Activated naive CD8-positive, alpha-beta T cell (primary cell): ENCODE data around the gene LRRFIP2.

Experiments
- H3K27ac Mint-ChIP-seq: one replicate; pipeline ENCODE4 v1.8.0; 2021; ENCODE audit warnings: mixed read lengths
- H3K27me3 Mint-ChIP-seq: one replicate; pipeline ENCODE4 v1.8.0; 2021; ENCODE audit warnings: mixed read lengths
- H3K36me3 Mint-ChIP-seq: one replicate; pipeline ENCODE4 v1.8.0; 2021; ENCODE audit warnings: mixed read lengths
- H3K4me1 Mint-ChIP-seq: one replicate; pipeline ENCODE4 v1.8.0; 2021; ENCODE audit warnings: low read depth, mixed read lengths
- H3K4me3 Mint-ChIP-seq: one replicate; pipeline ENCODE4 v1.8.0; 2021; ENCODE audit warnings: mild to moderate bottlenecking, mixed read lengths
- H3K9me3 Mint-ChIP-seq: one replicate; pipeline ENCODE4 v1.8.0; 2021; ENCODE audit warnings: low read depth, mixed read lengths

The LRRFIP2 gene

DNA sequence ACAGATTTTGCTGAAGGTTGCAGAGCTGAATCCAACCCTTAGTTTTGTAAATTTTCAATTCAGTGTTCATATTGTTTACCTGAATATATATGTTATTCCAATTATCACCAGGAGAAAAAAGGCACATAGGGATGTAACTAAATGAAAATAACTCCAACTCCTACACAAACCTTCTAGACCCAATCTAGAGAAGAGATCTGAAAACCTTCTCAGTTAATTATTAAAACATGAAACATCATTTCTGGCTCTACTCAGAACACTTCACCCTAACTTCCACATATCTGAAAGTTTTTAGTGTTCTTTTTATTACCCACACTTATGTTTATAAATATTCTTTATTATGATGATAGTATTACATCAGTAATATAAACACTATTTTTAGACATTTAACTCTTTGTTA lies 76.6 kb downstream of the LRRFIP2 start:
- no peaks in the 10 kb centered on the region for H3K27me3 Mint-ChIP-seq
- H3K9me3 Mint-ChIP-seq = no peaks in the 10 kb centered on the region
- H3K4me3 Mint-ChIP-seq = no peak overlapping the region
- H3K36me3 Mint-ChIP-seq = peaks cover 10% of the 10 kb centered on the region
- H3K4me1 Mint-ChIP-seq = no peaks in the 10 kb centered on the region
- H3K27ac Mint-ChIP-seq = no peak overlapping the region

- Mint-ChIP-seq H3K9me3 (no peaks in the 10 kb centered on the region), H3K36me3 (peaks cover 7% of the 10 kb centered on the region), H3K4me3 (no peak overlapping the region), H3K27ac (no peak overlapping the region), H3K4me1 (no peaks in the 10 kb centered on the region), H3K27me3 (no peaks in the 10 kb centered on the region)
These were observed 77.4 kb downstream of the LRRFIP2 start for GRCh38 chr3:37096975-37097374.

GRCh38 chr3:37096288-37096687 lies 78.1 kb downstream of the LRRFIP2 start:
- Mint-ChIP-seq H3K36me3 (peaks cover 6% of the 10 kb centered on the region), H3K4me3 (no peak overlapping the region), H3K4me1 (no peaks in the 10 kb centered on the region), H3K27ac (no peak overlapping the region), H3K27me3 (no peaks in the 10 kb centered on the region), H3K9me3 (no peaks in the 10 kb centered on the region)

DNA sequence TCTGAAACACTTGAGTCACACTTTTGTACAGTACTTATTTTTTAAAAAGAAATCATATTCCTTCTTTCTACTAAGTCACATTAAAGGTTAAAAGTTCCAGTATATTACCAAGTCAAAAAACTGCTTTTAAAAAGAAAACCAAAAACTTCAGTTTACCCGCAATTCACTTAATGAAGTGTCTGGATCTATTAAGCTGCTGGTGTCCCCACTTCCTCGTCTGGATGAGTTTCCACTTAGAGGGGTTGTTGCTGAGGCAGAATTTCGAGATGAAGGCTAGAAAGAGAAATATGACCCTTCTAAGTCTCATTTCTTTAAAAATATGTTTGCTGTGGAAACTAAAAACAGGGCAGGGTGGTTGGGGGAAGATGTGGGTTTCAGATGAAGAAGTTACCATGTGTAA lies 79.7 kb downstream of the LRRFIP2 start:
- H3K36me3 Mint-ChIP-seq = peaks cover 6% of the 10 kb centered on the region
- no peak overlapping the region for H3K27ac Mint-ChIP-seq
- H3K4me3 Mint-ChIP-seq = no peak overlapping the region
- H3K9me3 Mint-ChIP-seq = no peaks in the 10 kb centered on the region
- H3K27me3 Mint-ChIP-seq = no peaks in the 10 kb centered on the region
- H3K4me1 Mint-ChIP-seq = no peaks in the 10 kb centered on the region

DNA sequence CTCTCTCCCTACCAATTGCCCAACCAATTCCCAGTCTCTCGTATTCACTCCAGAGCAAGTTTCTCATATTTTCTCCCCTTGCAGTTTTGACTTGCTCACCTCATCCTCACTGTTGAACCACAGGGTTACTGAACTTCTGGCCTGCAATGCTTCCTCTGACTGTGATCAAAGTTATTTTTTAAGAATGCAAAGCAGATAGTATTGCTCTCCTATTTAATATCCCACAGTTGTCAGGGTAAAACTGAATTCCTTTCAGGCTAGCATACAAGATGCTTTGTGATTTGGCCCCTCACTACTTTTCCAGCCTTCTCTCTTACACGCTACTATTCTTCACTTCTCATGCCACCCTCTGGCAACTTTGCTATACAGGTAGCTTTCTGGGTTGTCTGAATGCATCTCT lies 80.9 kb downstream of the LRRFIP2 start:
- Mint-ChIP-seq H3K4me3 (no peak overlapping the region), H3K9me3 (no peaks in the 10 kb centered on the region), H3K36me3 (peaks cover 9% of the 10 kb centered on the region), H3K27ac (no peak overlapping the region), H3K4me1 (no peaks in the 10 kb centered on the region), H3K27me3 (no peaks in the 10 kb centered on the region)

DNA sequence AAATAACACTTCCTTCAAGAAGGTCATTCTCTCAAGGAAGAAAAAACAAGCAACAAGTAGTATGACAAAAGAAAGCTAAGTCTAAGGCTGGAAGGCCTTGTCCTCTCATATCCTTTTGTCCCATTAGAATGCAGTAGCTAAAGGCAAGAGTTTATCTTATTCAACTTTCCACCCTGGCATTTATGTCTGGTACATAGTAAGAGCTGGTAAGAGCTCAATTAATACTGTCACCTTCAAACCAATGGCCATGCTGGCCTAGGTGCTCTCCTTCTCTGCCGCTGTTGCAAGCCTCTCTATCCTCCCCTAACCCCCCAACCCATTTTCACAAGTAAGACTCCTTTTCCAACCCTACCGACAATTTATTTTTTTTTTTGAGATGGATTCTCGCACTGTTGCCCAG lies 81.9 kb downstream of the LRRFIP2 start:
- H3K36me3 Mint-ChIP-seq = peaks cover 9% of the 10 kb centered on the region

GRCh38 chr3:37087870-37088269 lies 86.5 kb downstream of the LRRFIP2 start:
- H3K27me3 Mint-ChIP-seq = no peaks in the 10 kb centered on the region
- peaks cover 8% of the 10 kb centered on the region for H3K36me3 Mint-ChIP-seq
- H3K9me3 Mint-ChIP-seq = no peaks in the 10 kb centered on the region
- no peak overlapping the region for H3K4me3 Mint-ChIP-seq
- no peaks in the 10 kb centered on the region for H3K4me1 Mint-ChIP-seq
- no peak overlapping the region for H3K27ac Mint-ChIP-seq

More for the DNA sequence above, 81.9 kb downstream of the LRRFIP2 start:
- Mint-ChIP-seq H3K27me3 (no peaks in the 10 kb centered on the region), H3K9me3 (no peaks in the 10 kb centered on the region), H3K4me1 (no peaks in the 10 kb centered on the region), H3K4me3 (no peak overlapping the region), H3K27ac (no peak overlapping the region)

DNA sequence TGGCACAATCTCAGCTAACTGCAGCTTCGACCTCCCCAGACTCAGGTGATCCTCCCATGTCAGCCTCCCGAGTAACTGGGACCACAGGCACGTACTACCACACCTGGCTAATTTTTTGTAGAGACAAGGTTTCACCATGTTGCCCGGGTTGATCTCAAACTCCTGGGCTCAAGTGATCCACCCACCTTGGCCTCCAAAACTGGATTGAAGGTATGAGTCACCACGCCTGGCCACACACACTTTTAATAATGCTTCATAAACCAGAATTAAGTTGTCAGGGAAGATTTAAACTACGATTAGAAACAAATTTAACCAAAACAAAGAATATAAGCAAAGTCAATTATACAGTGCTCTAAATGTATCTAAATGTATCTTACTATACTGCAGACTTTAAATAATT lies 87.5 kb downstream of the LRRFIP2 start:
- H3K27me3 Mint-ChIP-seq = no peaks in the 10 kb centered on the region
- H3K4me3 Mint-ChIP-seq = no peak overlapping the region
- H3K4me1 Mint-ChIP-seq = no peaks in the 10 kb centered on the region
- peaks cover 8% of the 10 kb centered on the region for H3K36me3 Mint-ChIP-seq
- no peak overlapping the region for H3K27ac Mint-ChIP-seq
- H3K9me3 Mint-ChIP-seq = no peaks in the 10 kb centered on the region

DNA sequence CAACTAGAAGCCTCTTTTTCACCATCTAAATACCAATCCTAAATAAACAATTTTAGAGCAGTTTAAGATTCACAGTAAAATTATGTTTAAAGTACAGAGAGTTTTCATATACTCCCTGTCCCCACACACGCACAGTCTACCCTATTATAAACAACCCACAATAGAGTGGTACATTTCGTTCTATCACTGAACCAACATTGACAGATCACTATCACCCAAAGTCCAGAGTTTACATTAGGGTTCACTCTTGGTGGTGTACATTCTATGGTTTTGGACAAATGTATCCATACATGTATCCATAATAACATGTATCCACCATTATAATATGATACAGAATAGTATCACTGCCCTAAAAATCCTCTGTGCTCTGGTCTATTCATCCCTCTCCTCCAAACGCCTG lies 92.1 kb downstream of the LRRFIP2 start:
- H3K27ac Mint-ChIP-seq = no peak overlapping the region

DNA sequence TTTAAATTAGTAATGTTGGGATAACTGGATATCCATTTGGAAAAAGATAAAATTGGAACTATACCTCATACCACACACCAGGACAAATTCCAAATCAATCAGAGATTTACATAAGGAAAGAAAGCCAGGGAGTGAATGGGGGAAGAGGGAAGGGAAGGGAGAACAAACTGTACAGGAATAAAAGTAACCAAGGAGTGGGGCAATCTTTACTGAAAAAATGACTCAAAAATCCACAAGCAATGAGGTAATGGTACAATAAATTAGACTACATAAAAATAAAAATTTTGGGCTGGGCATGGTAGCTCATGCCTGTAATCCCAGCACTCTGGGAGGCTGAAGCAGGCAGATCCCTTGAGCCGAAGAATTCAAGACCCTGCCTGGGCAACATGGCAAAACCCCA lies 98.4 kb downstream of the LRRFIP2 start:
- Mint-ChIP-seq H3K27me3 (no peaks in the 10 kb centered on the region), H3K4me1 (peaks cover 17% of the 10 kb centered on the region), H3K27ac (no peak overlapping the region), H3K9me3 (no peaks in the 10 kb centered on the region), H3K36me3 (peaks cover 27% of the 10 kb centered on the region), H3K4me3 (no peak overlapping the region)

More for the DNA sequence above, 92.1 kb downstream of the LRRFIP2 start:
- no peaks in the 10 kb centered on the region for H3K4me1 Mint-ChIP-seq
- no peak overlapping the region for H3K4me3 Mint-ChIP-seq
- no peaks in the 10 kb centered on the region for H3K27me3 Mint-ChIP-seq
- no peaks in the 10 kb centered on the region for H3K9me3 Mint-ChIP-seq
- peaks cover 14% of the 10 kb centered on the region for H3K36me3 Mint-ChIP-seq

DNA sequence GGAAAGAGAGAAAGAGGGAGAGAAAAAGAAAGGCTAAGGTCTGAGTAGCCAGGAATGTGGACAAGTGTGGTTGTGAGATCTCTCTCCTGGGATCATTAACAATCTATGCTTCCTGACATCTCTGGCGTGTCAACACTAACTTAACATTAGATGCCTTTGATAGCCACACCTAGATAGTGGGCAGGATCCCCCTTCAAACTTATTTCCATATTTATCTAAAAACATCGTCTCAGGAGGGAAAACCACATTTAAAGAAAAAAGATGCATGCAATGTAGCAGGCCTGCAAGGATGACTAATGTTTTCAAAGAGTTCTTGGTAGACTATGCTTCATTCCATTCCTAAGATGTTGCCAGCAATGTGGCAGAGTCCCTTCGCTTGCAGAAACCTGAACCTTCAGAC lies 100.2 kb downstream of the LRRFIP2 start:
- no peak overlapping the region for H3K4me3 Mint-ChIP-seq
- H3K36me3 Mint-ChIP-seq = peaks cover 25% of the 10 kb centered on the region
- H3K9me3 Mint-ChIP-seq = no peaks in the 10 kb centered on the region
- H3K4me1 Mint-ChIP-seq = peaks cover 17% of the 10 kb centered on the region
- no peak overlapping the region for H3K27ac Mint-ChIP-seq
- H3K27me3 Mint-ChIP-seq = no peaks in the 10 kb centered on the region

DNA sequence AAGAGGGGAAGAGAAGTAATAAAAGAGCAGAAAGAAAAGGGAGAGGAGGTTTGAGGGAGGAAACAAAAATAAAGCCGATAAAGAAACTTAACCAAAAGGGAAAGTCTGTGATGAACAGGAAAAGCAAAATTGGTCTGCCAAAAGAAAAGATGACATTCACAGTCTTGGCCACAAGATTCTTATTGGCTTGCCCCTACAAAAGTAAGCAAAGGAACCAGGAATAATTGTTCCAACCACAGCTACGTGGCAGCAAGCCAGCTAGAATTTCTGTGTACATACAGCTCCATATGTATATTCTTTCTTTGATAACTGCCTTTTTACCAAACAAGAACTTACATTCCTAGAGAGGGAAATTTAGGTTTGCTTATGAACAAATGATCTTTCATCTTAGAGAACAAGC lies 101.5 kb downstream of the LRRFIP2 start:
- Mint-ChIP-seq H3K4me3 (no peak overlapping the region), H3K9me3 (no peaks in the 10 kb centered on the region), H3K4me1 (peaks cover 17% of the 10 kb centered on the region), H3K27me3 (no peaks in the 10 kb centered on the region), H3K36me3 (peaks cover 19% of the 10 kb centered on the region), H3K27ac (no peak overlapping the region)

DNA sequence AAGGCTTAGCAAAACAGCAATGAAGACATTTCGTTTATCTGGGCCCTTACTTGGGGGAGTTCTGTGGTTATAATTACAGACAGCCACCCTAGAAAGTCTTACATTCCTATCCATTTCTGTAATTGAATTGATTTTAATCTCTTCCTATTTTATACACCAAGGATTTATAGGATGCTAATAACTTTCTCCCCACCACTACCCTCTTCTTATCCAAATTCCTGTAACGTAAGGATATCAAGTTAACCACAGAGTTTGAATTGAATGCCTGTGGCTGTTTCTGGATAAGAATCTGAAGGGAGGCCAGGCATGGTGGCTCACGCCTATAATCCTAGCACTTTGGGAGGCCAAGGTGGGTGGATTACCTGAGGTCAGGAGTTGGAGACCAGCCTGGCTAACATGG lies 102.5 kb downstream of the LRRFIP2 start:
- Mint-ChIP-seq H3K4me1 (peaks cover 17% of the 10 kb centered on the region), H3K4me3 (no peak overlapping the region), H3K36me3 (peaks cover 17% of the 10 kb centered on the region), H3K27me3 (no peaks in the 10 kb centered on the region), H3K27ac (no peak overlapping the region), H3K9me3 (no peaks in the 10 kb centered on the region)

DNA sequence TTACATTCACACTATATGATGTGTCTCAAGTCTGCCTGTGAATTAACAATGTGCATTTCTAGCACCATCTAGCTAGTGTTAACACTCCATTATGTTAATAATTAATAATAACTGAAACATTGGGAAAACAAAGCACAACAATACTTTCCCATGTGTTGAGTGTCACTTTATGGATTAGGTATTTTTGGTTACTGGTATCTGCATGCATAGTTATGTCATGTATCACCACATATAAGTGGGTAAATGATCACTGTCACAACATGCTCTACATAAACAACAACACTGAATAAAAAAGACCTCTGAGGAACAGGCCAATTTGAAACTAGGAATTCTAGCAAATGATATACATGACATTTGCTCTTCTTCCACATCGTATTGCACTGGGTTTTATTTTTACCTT lies 106.4 kb downstream of the LRRFIP2 start:
- no peak overlapping the region for H3K4me3 Mint-ChIP-seq
- no peaks in the 10 kb centered on the region for H3K27me3 Mint-ChIP-seq
- no peak overlapping the region for H3K27ac Mint-ChIP-seq
- H3K9me3 Mint-ChIP-seq = no peaks in the 10 kb centered on the region
- H3K4me1 Mint-ChIP-seq = peaks cover 6% of the 10 kb centered on the region
- peaks cover 9% of the 10 kb centered on the region for H3K36me3 Mint-ChIP-seq

DNA sequence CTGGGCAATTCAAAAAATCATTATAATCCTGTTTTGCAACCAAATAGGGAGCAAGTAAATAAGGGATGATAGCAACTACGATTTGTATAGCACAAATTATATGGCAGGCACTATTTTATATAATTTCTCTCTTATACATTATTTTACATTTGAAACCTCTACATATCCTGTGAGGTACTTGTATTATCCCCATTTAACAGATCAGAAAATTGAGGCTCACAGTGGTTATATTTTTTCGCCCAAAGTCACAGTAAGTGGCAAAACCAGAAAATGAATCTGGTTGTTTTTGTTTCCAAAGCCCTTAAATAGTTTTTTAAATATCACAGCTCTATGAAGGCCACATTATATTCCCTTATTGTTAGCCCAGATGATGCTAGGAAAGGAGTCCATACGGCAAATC lies 106.8 kb downstream of the LRRFIP2 start:
- H3K27ac Mint-ChIP-seq = no peak overlapping the region
- no peak overlapping the region for H3K4me3 Mint-ChIP-seq
- H3K36me3 Mint-ChIP-seq = peaks cover 9% of the 10 kb centered on the region
- H3K4me1 Mint-ChIP-seq = peaks cover 2% of the 10 kb centered on the region
- H3K27me3 Mint-ChIP-seq = no peaks in the 10 kb centered on the region
- no peaks in the 10 kb centered on the region for H3K9me3 Mint-ChIP-seq

GRCh38 chr3:37064747-37065146 lies 109.6 kb downstream of the LRRFIP2 start:
- H3K36me3 Mint-ChIP-seq = peaks cover 10% of the 10 kb centered on the region
- H3K4me3 Mint-ChIP-seq = no peak overlapping the region
- no peak overlapping the region for H3K27ac Mint-ChIP-seq
- H3K9me3 Mint-ChIP-seq = no peaks in the 10 kb centered on the region
- no peaks in the 10 kb centered on the region for H3K27me3 Mint-ChIP-seq
- no peaks in the 10 kb centered on the region for H3K4me1 Mint-ChIP-seq

DNA sequence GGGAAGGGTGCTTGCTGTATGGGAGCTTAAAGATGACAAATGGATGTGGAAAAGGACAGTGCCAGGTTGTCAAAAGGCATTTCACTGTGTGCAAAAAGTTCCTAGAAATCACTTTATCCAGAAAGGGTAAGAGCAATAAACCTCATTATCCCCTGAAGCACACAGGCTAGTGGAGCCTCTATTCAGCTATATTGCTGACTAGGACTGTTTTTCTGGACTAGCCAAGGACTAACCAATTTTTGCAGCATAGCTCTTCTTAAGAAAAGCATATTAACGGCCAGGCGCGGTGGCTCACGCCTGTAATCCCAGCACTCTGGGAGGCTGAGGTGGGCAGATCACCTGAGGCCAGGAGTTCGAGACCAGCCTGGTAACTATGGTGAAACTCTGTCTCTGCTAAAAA lies 116.3 kb downstream of the LRRFIP2 start:
- Mint-ChIP-seq H3K36me3 (peaks cover 19% of the 10 kb centered on the region), H3K4me3 (no peak overlapping the region), H3K4me1 (peaks cover 19% of the 10 kb centered on the region), H3K27ac (no peak overlapping the region), H3K27me3 (no peaks in the 10 kb centered on the region), H3K9me3 (no peaks in the 10 kb centered on the region)
